Measurements from ENCODE around the gene MCC. TPM values are rescaled to one million over a fixed set of nuclear protein-coding genes. Genes with fewer than 3 reads are reported as not detected.
A peak's percentile ranks its signal among the peaks of the same experiment; 100 is the strongest.

Gene MCC
- total and polyA plus RNA-seq, 4 donors, result 9.0 to 47.3 (median 14.7) TPM

GRCh38 chr5:113205807-113206206 lies 282.4 kb downstream of the MCC start (continued):
- TF ChIP-seq CTCF (IDR thresholded peaks at IDR 0.05; ENCODE audit: low read depth, low read length, missing input control) (peak; percentile 50), JUND (IDR thresholded peaks at IDR 0.05) (peak in 1 of 2 donors; percentile 35), RXRA (IDR thresholded peaks at IDR 0.05) (peak in 1 of 2 donors; percentile 13), ATF3 (IDR thresholded peaks at IDR 0.05) (no peak), TAF1 (conservative IDR thresholded peaks at IDR 0.05) (no peak), HNF4A (conservative IDR thresholded peaks at IDR 0.05) (peak in 1 of 2 donors; percentile 27)

- H3K4me3 ChIP-seq (ENCODE audit: low read depth in 1 of 3, low read length in 3 of 3), result no peak overlapping the region
- no peaks in the 10 kb centered on the region for H3K27me3 ChIP-seq (ENCODE audit: control insufficient read depth in 4 of 4, insufficient read depth in 4 of 4, low read length in 3 of 4)
- peak overlapping the region; percentile 14 to 36 for H3K9ac ChIP-seq (ENCODE audit: low read depth in 1 of 2, low read length in 2 of 2)
- 18% methylated on average over 1 of the region's 1 CpG for WGBS
- H3K4me1 ChIP-seq (ENCODE audit: control insufficient read depth in 4 of 4, insufficient read depth in 4 of 4, low read length in 3 of 4), result peaks cover 3 to 43% (median 34%) of the 10 kb centered on the region in 4 donors
- no peaks in the 10 kb centered on the region for H3K36me3 ChIP-seq (ENCODE audit: control insufficient read depth in 4 of 4, insufficient read depth in 3 of 4, low read depth in 1 of 4, low read length in 3 of 4)
- no peaks in the 10 kb centered on the region for H3K9me3 ChIP-seq (ENCODE audit: control insufficient read depth in 4 of 4, low read length in 3 of 4)
- H3K27ac ChIP-seq (ENCODE audit: low read depth in 1 of 2, low read length in 2 of 2), result peak overlapping the region; percentile 70 to 84
- no peak for DNase-seq (ENCODE audit: low spot score)
- no peak for TF ChIP-seq FOXA1 (IDR thresholded peaks at IDR 0.05)
- TF ChIP-seq GABPA (IDR thresholded peaks at IDR 0.05 in 1 of 2, conservative IDR thresholded peaks at IDR 0.05 in 1 of 2), result peak in 1 of 2 donors; percentile 17
- no peak for TF ChIP-seq NR2F2 (IDR thresholded peaks at IDR 0.05)
- peak; percentile 40 for TF ChIP-seq MAX (IDR thresholded peaks at IDR 0.05)
- TF ChIP-seq RAD21 (IDR thresholded peaks at IDR 0.05), result no peak
- TF ChIP-seq RXRA (IDR thresholded peaks at IDR 0.05), result peak; percentile 32 to 72
- TF ChIP-seq REST (IDR thresholded peaks at IDR 0.05), result peak; percentile 39
- peak; percentile 42 for TF ChIP-seq YY1 (IDR thresholded peaks at IDR 0.05)
- peak; percentile 50 to 66 for TF ChIP-seq HNF4A (conservative IDR thresholded peaks at IDR 0.05)
- TF ChIP-seq SP1 (IDR thresholded peaks at IDR 0.05), result peak; percentile 66
- peak; percentile 54 for TF ChIP-seq TAF1 (conservative IDR thresholded peaks at IDR 0.05)
- TF ChIP-seq FOXA2 (IDR thresholded peaks at IDR 0.05), result peak; percentile 69
- peak in 1 of 2 donors; percentile 31 for TF ChIP-seq JUND (IDR thresholded peaks at IDR 0.05)
- peak in 1 of 2 donors; percentile 37 for TF ChIP-seq EGR1 (IDR thresholded peaks at IDR 0.05; ENCODE audit: low read depth in 2 of 2)
Observed at GRCh38 chr5:113205323-113205722, 282.9 kb downstream of the MCC start.

Data from liver (tissue), 9 donors.